Articular chondrocyte of knee joint (primary cell): ENCODE measurements around the gene ST13. TPM values are rescaled to one million over a fixed set of nuclear protein-coding genes. Genes with fewer than 3 reads are reported as not detected.
A peak's percentile ranks its signal among the peaks of the same experiment; 100 is the strongest.

Experiments used
- small RNA-seq: library from RNA; depleted of rRNA; stranded (forward); fragments of <200 nt; gene quantifications from one replicate; pipeline ENCODE3, GENCODE V24; 2012
- total RNA-seq: library from RNA; depleted of rRNA; stranded (reverse); fragments of >200 nt; gene quantifications from 2 replicates; pipeline ENCODE4 v1.2.3, GENCODE V29; 2012

Gene ST13
- 210 and 218 TPM in 2 replicates for total RNA-seq

DNA sequence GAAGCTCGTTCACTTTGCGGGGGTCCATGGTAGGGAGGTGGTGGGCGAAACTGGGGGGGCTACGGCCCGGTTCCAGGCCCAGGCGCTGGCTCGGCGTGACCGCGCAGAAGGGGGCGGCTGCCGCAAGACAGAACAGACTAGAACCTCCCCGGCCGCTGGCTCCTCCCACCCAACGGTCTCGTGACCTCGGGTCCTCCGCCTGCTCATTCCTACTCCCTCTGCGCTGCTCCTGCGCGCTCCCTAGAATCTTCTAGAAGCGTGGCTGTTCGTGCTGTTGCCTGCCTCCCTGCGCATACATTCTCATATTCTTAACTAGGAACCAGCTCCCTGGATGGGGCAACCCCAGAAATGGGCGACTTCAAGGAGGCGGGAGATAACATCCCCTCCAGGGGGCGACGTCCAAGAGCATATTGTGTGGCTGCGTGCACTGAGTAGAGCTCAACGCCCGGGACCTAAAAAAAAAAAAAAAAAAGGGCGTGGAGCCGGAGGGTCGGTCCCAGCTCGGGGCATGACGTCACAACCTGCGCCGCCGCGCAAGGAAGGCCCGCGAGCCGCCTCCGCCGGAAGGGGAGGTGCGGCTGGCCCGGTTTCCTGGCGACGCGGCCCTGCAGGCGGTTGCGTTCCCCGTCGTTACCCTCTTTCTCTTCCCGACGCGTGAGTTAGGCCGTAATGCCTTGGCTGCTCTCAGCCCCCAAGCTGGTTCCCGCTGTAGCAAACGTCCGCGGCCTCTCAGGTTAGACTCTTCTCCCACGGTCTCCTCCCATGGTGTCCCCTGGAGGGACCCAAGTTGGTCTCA is at the start of gene ST13, which contains the start of gene XPNPEP3:
Gene ST13 (minus strand): TSS at position 127 of the 796 bp plus-strand sequence. CDS start 99 bp downstream, at position 28.
Gene XPNPEP3 (plus strand): TSS at position 636 of the 796 bp plus-strand sequence. CDS start 34 bp downstream, at position 670.

DNA sequence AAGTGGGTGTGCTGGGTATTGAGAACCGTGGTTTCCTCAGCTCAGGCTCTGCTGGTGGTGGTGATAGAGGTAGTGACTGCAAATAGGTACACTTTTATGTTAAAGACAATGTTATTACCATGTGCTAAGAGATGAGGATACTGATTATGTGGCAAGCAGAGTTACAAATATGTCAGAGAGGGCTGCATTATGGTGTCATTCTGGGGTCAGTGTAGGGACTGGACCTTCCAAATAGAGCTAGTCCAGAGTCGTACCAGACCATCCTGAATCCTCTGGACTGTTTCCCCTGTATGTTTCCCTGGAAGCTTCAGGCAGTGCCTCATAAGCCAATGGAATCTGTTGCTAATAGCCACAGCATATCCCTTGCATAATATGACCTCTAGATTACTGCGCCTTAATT is 5.6 kb upstream of the ST13 start, which contains the start of gene DNAJB7:
Gene DNAJB7 (minus strand): TSS at position 101 of the 400 bp plus-strand sequence. CDS start 119 bp downstream, outside the sequence.

DNA sequence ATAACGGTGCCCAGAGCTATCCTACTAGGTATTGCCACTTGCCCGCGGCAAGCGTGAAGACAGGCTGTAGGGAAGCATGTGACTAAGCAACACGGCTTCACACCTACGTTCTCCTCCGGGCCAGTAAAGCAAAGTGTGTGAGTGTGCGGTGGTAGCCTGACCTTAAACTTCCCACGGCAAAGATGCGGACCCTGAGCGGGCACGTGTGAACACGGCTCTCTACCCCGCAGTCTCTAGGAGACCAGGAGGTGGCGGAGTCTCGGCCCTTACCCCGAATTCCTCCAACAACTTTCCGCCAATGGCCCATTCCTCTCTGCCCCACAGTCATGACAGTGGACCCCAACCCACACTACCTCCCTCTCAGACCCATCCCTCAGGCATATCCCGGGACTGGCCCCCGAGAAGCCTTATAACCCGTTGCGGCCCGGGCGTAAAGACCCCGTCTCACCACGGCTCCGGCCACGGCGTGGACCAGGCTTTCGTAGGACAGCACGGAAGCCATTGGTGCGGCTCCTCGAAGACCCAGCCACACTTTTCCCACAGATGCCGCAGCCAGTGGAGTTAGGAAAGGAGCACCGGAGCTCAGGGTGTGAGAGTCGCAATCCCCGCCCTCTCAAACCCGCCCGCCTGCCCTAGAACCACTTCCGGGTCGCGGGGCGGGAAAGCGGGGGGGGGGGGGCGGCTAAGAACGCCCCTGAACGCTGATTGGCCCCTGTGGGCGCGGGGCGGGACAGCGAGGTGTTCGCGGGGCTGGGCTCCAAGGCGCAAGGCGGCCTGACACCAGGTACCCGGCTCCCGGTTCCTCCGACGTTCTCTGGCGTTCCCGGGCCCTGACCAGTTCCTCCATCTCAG is 37.5 kb downstream of the ST13 start, which contains the start of gene SLC25A17:
Gene SLC25A17 (minus strand): TSS at position 600 of the 852 bp plus-strand sequence. CDS start 98 bp downstream, at position 502.

Small RNA genes lying within 50 kb of the gene (small RNA-seq; reads per million reads assigned to genes)
- gene JTBP1 = not detected
- gene MIR4766 = 1.9 reads per million, percentile 70 among the genes with 10 or more reads in this experiment

Other genes starting within 250 kb of the ST13 start
- 38.7 and 39.9 TPM in 2 replicates for gene MRTFA, start 219.9 kb downstream of the ST13 start, total RNA-seq
- 0.65 and 2.3 TPM in 2 replicates for gene MCHR1, start 177.2 kb downstream of the ST13 start, total RNA-seq
- 16.2 and 22.3 TPM in 2 replicates for gene SLC25A17, start 37.3 kb downstream of the ST13 start, total RNA-seq
- 15.3 and 16.0 TPM in 2 replicates for gene XPNPEP3, start 509 bp upstream of the ST13 start, total RNA-seq
- 0.11 TPM in 1 of 2 replicates, not detected in the other for gene DNAJB7, start 5.5 kb upstream of the ST13 start, total RNA-seq
- 44.6 and 46.4 TPM in 2 replicates for gene RBX1, start 94.7 kb upstream of the ST13 start, total RNA-seq
- 56.4 and 74.4 TPM in 2 replicates for gene EP300, start 236.0 kb upstream of the ST13 start, total RNA-seq